Measurements from ENCODE around the gene ANXA4. TPM values are rescaled to one million over a fixed set of nuclear protein-coding genes. Genes with fewer than 3 reads are reported as not detected.
"Not testable (repeated sequence)": the region's sequence is repeated elsewhere in the genome, so short reads cannot be mapped to it uniquely, and the experiment has no call there.

ANXA4 gene
- total RNA-seq, 1 experiment from 2014 or later: 3.0 TPM

DNA sequence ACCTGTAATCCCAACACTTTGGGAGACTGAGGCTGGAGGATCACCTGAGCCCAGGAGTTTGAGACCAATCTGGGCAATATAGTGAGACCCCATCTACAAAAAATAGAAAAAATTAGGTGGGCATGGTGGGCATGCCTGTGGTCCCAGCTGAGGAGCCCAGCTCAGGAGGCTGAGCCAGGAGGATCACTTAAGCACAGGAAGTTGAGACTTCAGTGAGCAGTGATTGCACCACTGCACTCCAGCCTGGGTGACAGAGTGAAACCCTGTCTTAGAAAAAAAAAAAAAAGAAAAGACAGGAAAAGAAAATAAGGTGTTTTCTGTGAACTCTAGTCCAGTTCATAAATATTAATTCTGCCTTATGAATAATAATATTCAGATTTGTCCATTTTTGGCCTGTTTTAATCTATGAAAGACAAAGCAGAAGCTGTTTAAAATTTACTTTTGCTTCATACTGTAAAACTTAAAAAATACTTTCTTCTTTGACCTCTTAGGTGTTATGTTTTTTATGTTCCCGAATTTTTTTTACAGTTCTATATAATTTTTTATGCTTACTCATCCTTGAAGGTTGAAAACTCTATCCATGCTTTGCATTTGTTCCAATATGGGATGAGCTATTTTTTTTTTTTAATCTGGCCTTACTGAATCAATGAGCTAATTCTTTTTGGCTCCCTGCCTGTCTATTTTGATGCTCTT, 8.4 kb upstream of the ANXA4 start:
- H3K27me3 ChIP-seq (ENCODE audit: control insufficient read depth, insufficient read depth, low read length): no peaks in the 10 kb centered on the region
- H3K4me3 ChIP-seq (ENCODE audit: insufficient read depth, low read depth, low read length): no peak overlapping the region
- DNase-seq: no peak
- H3K36me3 ChIP-seq (replicated peaks; ENCODE audit: control insufficient read depth, insufficient read depth, low read length): no peaks in the 10 kb centered on the region

DNA sequence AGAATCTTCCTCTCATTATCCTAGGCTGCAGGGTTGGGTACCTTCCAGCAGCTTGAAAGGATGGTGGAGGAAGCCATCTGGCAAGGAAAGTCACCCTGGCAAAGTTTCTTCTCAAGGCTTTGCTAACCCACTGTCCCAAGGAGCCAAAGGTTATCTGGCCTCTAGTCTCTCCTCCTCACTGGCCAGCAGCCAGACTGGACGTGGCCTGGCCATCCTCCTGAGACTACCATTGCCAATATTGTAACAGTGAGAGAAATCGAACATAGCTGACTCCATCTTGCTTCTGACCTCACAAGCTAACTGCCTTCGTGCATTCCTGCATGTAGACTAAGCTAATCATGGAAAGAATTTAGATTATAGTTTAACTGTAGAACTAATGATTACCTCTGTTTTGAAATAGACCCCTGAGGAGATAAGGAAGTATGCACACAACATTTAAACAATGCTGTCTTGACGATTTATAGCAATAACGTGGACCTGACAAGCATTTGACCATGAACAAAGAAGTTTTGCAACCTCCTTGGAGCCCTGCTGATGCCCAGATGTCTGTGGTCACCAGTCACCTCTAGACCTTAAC, 7.8 kb upstream of the ANXA4 start:
- Histone ChIP-seq H3K4me3 (ENCODE audit: insufficient read depth, low read depth, low read length) (no peak overlapping the region), H3K36me3 (replicated peaks; ENCODE audit: control insufficient read depth, insufficient read depth, low read length) (no peaks in the 10 kb centered on the region), H3K27me3 (ENCODE audit: control insufficient read depth, insufficient read depth, low read length) (no peaks in the 10 kb centered on the region)
- no peak for DNase-seq

DNA sequence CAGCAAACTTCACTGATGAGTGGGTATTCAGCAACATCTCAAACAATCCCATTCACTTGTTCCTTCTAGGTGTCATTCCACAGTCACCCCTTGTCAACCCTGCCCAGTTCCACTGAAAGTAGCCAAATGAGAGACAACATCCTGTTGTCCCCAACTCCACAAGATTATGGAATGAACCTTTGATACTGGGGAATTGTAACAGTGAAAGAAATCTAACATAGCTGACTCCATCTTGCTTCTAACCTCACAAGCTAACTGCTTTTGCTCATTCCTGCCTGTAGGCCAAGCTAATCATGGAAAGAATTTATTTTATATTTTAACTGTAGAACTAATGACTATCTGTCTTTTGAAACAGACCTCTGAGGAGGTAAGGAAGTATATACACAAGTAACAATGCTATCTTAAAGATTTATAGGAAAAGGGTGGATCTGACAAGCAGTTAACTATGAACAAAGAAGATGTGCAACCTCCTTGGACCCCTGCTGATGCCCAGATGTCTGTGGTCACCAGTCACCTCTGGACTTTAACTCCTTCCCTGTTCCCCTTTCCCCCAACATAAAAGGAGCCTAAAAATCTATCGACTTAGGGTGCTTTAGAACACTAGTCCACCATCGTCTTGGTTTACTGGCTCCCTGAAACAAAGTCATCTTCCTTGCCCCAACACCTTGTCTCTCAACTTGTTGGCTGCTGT, 6.9 kb upstream of the ANXA4 start:
- no peak for DNase-seq
- no peaks in the 10 kb centered on the region for H3K27me3 ChIP-seq (ENCODE audit: control insufficient read depth, insufficient read depth, low read length)
- no peaks in the 10 kb centered on the region for H3K36me3 ChIP-seq (replicated peaks; ENCODE audit: control insufficient read depth, insufficient read depth, low read length)
- H3K4me3 ChIP-seq (ENCODE audit: insufficient read depth, low read depth, low read length): no peak overlapping the region

GRCh38 chr2:69735686-69736085, 6.2 kb upstream of the ANXA4 start:
- Histone ChIP-seq H3K36me3 (replicated peaks; ENCODE audit: control insufficient read depth, insufficient read depth, low read length) (no peaks in the 10 kb centered on the region), H3K27me3 (ENCODE audit: control insufficient read depth, insufficient read depth, low read length) (no peaks in the 10 kb centered on the region), H3K4me3 (ENCODE audit: insufficient read depth, low read depth, low read length) (no peak overlapping the region)
- DNase-seq: no peak

DNA sequence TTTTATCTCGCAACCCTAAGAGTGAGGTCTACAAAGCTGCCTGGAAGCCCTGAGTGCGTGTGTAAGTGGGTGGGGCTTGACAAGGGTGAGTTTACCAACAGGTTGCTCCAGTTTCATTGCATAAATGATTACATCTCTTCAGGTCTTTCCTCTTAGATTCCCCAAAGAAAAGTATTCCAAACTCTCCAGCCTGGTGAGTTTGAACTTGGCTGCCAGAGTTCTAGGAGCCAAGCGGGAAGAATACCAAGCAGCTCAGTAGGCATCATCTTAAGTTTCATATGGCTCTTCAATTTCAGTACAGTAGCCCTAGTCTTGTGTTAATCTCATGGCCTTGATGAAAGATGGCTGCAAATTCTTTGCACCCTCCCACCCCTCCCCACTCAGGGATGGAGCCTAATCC, 3.8 kb upstream of the ANXA4 start:
- H3K4me3 ChIP-seq (ENCODE audit: insufficient read depth, low read depth, low read length); DNase-seq; H3K36me3 ChIP-seq (replicated peaks; ENCODE audit: control insufficient read depth, insufficient read depth, low read length): not testable (repeated sequence)
- peaks cover 13% of the 10 kb centered on the region for H3K27me3 ChIP-seq (ENCODE audit: control insufficient read depth, insufficient read depth, low read length)

- H3K27me3 ChIP-seq (ENCODE audit: control insufficient read depth, insufficient read depth, low read length): peaks cover 13% of the 10 kb centered on the region
- H3K4me3 ChIP-seq (ENCODE audit: insufficient read depth, low read depth, low read length): no peak overlapping the region
- no peaks in the 10 kb centered on the region for H3K36me3 ChIP-seq (replicated peaks; ENCODE audit: control insufficient read depth, insufficient read depth, low read length)
- DNase-seq: no peak
Observed at GRCh38 chr2:69740502-69740951, 1.4 kb upstream of the ANXA4 start.

DNA sequence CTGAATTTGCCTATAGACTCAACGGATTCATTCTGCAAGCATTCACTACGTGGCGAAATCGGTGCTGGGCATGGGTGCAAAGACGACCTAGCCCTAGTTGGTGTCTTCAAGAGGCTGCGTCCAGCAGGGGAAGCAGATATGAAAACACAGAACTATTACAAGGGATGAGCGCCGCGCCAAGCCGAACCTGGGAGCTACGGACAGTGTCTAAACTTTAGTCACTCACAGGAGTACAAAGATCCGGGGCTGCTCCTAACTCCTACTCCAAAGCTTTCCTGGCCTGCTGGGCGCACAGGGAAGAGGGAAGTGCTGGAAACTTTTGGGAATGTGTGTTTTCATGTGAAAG, 732 bp upstream of the ANXA4 start:
- H3K4me3 ChIP-seq (ENCODE audit: insufficient read depth, low read depth, low read length): peak overlapping the region; percentile 70

GRCh38 chr2:69742322-69742952, 503 bp downstream of the ANXA4 start:
- Histone ChIP-seq H3K27me3 (ENCODE audit: control insufficient read depth, insufficient read depth, low read length) (peaks cover 13% of the 10 kb centered on the region), H3K36me3 (replicated peaks; ENCODE audit: control insufficient read depth, insufficient read depth, low read length) (no peaks in the 10 kb centered on the region), H3K4me3 (ENCODE audit: insufficient read depth, low read depth, low read length) (peak overlapping the region; percentile 70)
- DNase-seq: peak; percentile 29

More for the DNA sequence above, 732 bp upstream of the ANXA4 start:
- Histone ChIP-seq H3K27me3 (ENCODE audit: control insufficient read depth, insufficient read depth, low read length) (peaks cover 13% of the 10 kb centered on the region), H3K36me3 (replicated peaks; ENCODE audit: control insufficient read depth, insufficient read depth, low read length) (no peaks in the 10 kb centered on the region)
- peak; percentile 73 for DNase-seq

- no peak for DNase-seq
- Histone ChIP-seq H3K27me3 (ENCODE audit: control insufficient read depth, insufficient read depth, low read length) (peaks cover 13% of the 10 kb centered on the region), H3K36me3 (replicated peaks; ENCODE audit: control insufficient read depth, insufficient read depth, low read length) (no peaks in the 10 kb centered on the region), H3K4me3 (ENCODE audit: insufficient read depth, low read depth, low read length) (no peak overlapping the region)
Observed at GRCh38 chr2:69743847-69744264, 1.9 kb downstream of the ANXA4 start.

DNA sequence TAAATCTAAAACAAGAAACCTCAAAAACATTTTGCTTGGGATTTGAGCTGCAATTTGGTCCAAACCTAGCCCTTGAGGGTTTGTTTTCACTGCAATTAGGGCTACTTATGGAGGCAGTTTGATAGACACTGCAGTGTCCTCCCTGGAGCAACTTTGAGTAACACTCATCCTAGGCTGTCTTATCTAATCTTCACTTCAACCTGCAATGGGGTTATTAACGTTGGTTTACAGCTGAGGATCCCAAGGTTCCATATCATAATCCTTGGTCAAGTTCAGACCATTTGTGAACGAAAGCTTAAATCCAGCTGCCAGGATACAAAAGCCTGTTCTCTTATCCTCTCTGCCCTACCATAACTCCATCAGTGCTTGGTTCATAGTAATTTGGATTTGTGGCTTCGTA, 2.5 kb downstream of the ANXA4 start:
- H3K4me3 ChIP-seq (ENCODE audit: insufficient read depth, low read depth, low read length): no peak overlapping the region
- H3K27me3 ChIP-seq (ENCODE audit: control insufficient read depth, insufficient read depth, low read length): peaks cover 13% of the 10 kb centered on the region
- H3K36me3 ChIP-seq (replicated peaks; ENCODE audit: control insufficient read depth, insufficient read depth, low read length): no peaks in the 10 kb centered on the region
- no peak for DNase-seq

DNA sequence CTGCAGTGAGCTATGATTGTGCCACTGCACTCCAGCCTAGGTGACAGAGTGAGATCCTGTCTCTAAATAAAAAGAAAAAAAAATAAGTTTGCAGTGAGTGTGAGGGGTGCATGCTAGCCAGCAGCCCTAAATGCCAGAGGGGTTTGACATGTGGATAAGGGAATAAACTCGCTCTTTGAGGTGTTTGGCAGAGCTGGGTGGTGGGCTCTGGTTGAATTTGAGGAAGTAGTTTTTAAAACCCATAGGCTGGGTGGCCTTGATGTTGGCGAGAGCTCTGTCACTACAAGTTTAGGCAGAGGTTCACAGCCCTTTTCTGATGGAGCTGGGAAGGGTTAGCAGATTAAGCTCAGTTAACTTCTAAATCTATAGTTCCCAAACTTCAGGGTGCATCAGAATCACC, 3.1 kb downstream of the ANXA4 start:
- no peak for DNase-seq
- no peaks in the 10 kb centered on the region for H3K36me3 ChIP-seq (replicated peaks; ENCODE audit: control insufficient read depth, insufficient read depth, low read length)
- no peak overlapping the region for H3K4me3 ChIP-seq (ENCODE audit: insufficient read depth, low read depth, low read length)
- H3K27me3 ChIP-seq (ENCODE audit: control insufficient read depth, insufficient read depth, low read length): peaks cover 13% of the 10 kb centered on the region

GRCh38 chr2:69750246-69750645, 8.3 kb downstream of the ANXA4 start:
- no peaks in the 10 kb centered on the region for H3K36me3 ChIP-seq (replicated peaks; ENCODE audit: control insufficient read depth, insufficient read depth, low read length)
- no peak for DNase-seq

GRCh38 chr2:69753659-69754363, 11.9 kb downstream of the ANXA4 start:
- DNase-seq: no peak
- H3K4me3 ChIP-seq (ENCODE audit: insufficient read depth, low read depth, low read length): no peak overlapping the region
- H3K36me3 ChIP-seq (replicated peaks; ENCODE audit: control insufficient read depth, insufficient read depth, low read length): no peaks in the 10 kb centered on the region
- no peaks in the 10 kb centered on the region for H3K27me3 ChIP-seq (ENCODE audit: control insufficient read depth, insufficient read depth, low read length)

More at GRCh38 chr2:69750246-69750645, 8.3 kb downstream of the ANXA4 start:
- Histone ChIP-seq H3K4me3 (ENCODE audit: insufficient read depth, low read depth, low read length) (no peak overlapping the region), H3K27me3 (ENCODE audit: control insufficient read depth, insufficient read depth, low read length) (no peaks in the 10 kb centered on the region)

DNA sequence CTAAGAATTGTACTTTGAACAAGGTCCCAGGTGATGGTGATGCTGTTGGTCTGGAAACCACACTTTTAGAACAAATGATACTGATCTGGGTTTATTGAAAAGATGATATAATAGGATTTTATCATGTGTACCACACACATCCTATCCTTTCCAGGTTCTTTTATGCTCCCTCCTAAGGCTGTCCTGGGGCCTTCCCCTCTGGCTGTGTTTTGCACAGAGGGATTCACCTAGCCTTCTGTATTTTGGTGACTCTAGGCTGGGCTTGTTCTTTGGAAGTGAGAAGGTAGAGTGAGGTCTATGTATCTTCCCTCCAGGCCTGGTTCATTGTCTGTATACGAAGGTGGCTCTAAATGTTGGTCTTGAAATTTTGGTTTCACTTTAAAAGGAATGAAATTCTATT, 12.7 kb downstream of the ANXA4 start:
- Histone ChIP-seq H3K27me3 (ENCODE audit: control insufficient read depth, insufficient read depth, low read length) (no peaks in the 10 kb centered on the region), H3K36me3 (replicated peaks; ENCODE audit: control insufficient read depth, insufficient read depth, low read length) (no peaks in the 10 kb centered on the region), H3K4me3 (ENCODE audit: insufficient read depth, low read depth, low read length) (no peak overlapping the region)
- DNase-seq: no peak

Measured in H7 (cell line).